GM21528 (cell line): ENCODE results near the gene UTF1.

Source experiments
- ATAC-seq: cut with Tn5 transposase; IDR thresholded peaks from one replicate; pipeline ENCODE4 v1.9.1; 2021; ENCODE audit warnings: mild to moderate bottlenecking, moderate library complexity; ENCODE audit not compliant: unreplicated experiment, low FRiP score

Gene UTF1, protein sequence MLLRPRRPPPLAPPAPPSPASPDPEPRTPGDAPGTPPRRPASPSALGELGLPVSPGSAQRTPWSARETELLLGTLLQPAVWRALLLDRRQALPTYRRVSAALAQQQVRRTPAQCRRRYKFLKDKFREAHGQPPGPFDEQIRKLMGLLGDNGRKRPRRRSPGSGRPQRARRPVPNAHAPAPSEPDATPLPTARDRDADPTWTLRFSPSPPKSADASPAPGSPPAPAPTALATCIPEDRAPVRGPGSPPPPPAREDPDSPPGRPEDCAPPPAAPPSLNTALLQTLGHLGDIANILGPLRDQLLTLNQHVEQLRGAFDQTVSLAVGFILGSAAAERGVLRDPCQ

DNA sequence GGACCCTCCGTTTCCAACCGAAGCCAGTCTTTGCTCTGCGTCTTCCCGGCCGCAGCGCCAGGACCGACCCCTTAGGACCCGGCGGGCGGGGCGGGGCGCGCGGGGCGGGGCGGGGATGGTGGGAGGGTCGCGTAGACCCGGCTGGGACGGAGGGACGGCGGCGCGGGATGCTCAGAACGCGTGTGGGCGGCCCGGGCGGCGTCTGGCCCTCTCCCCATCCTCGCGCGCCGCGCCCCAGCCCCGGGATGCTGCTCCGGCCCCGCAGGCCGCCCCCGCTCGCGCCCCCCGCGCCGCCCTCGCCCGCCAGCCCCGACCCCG is at the start of gene UTF1:
TSS of gene UTF1 (plus strand) at position 174 of the 318 bp plus-strand sequence. CDS start at position 246, 72 bp downstream.
- ATAC-seq: no peak

DNA sequence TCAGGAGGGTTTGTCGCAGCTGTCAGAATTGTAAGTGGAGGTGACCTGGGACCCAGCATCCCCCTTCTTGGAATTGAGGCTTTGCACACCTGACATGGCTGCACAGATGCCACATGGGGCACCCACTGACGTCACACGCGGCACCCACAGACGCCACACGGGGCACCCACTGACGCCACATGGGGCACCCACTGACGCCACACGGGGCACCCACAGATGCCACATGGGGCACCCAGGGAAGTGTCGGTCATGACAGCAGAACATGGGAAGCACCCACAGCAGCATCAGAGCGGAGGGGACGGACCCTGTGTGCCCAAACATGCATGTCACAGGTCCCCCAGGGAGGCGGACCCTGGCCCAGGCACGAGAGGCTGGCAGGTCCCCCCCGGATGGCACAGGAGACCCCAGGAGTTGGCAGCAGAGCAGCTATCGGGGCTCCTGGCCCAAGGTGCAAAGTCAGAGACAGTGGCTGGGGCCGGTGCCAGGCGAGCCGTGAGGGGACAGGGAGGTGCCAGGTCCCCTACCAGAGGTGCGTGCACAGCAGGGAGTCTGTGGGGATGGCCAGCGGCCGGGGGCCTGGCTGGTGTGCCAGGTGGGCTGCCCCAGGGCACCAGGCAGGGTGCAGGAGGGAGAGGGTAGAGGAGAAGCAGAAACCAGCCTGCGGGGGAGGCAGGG is 48.9 kb upstream of the UTF1 start:
- no peak for ATAC-seq

DNA sequence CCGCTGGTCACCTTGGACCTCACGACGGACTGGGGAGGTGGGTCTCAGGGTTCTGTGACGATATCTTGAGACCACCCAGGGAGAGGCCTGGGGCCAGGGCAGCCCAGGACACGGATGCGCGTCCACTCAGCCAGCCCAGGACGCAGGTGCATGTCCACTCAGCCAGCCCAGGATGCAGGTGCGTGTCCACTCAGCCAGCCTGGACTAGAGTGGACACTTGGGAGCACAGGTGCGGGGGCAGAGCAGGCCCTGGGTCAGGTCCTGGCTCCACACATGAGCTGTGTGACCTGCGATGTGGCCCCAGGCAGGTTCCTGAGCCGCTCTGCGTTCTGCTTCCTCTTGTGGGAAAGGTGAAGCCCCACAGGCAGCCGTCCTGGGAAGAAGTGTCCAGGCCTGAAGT is 47.8 kb upstream of the UTF1 start:
- no peak for ATAC-seq

DNA sequence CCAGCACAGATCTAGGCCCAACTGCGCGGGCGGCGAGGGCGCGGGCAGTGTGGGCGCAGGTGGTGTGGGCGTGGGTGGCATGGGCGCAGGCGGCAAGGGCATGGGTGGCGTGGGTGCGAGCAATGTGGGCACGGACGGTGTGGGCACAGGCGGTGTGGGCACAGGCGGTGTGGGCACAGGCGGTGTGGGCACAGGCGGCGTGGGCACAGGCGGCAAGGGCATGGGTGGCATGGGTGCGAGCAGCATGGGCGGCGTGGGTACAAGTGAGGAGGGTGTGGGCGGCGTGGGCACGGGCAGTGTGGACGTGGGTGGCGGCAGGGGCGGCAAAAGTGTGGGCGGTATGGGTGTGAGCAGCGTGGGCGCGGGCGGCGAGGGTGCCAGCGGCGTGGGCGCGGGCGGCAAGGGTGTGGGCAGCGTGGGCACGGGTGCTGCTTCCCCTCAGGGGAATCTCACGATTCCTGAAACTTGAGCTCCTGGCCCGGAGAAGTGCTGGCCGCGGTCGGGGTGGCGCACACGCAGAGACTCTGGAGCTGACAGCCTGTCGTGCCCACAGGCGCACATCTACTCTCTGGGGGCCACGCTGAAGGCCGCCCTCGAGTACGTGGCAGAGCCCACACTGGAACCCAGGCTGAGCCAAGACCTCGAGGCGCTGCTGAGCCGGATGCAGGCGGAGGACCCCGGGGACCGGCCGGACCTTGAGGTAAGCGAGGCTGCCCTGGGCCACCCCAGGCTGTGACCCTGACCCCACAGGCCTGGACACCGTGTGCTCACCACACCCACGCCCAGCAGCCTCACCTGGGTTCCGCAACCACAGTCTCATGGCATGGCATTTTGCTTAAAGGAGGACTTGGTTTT is 47.0 kb upstream of the UTF1 start:
- ATAC-seq: no peak

DNA sequence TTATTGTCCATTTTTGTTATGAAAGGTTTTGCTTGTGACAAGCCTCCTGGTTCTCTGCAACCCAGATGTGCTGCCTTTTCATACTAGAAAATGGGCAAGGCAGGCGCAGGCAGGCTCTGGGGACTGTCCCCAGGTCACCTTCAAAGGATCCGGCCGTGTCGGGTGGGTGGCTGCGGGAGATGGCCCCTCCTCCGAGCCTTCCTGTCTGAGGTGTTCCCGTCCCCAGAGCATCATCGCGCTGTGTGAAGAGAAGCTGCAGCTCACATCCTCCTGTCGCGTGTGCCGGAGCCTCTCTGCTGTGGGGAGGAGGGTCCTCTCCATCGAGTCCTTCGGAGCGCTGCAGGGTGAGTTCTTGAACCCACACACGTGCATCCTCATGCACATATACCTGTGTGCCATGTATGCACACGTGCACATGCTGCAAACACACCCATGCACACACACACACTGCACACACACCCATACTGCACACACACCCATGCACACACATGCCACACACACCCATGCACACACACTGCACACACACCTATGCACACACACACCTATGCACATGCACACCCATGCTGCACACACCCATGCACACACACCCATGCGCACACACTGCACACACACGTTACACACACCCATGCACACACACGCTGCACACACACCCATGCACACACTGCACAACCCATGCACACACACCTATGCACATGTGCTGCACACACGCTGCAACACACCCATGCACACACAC is 46.2 kb upstream of the UTF1 start:
- no peak for ATAC-seq

DNA sequence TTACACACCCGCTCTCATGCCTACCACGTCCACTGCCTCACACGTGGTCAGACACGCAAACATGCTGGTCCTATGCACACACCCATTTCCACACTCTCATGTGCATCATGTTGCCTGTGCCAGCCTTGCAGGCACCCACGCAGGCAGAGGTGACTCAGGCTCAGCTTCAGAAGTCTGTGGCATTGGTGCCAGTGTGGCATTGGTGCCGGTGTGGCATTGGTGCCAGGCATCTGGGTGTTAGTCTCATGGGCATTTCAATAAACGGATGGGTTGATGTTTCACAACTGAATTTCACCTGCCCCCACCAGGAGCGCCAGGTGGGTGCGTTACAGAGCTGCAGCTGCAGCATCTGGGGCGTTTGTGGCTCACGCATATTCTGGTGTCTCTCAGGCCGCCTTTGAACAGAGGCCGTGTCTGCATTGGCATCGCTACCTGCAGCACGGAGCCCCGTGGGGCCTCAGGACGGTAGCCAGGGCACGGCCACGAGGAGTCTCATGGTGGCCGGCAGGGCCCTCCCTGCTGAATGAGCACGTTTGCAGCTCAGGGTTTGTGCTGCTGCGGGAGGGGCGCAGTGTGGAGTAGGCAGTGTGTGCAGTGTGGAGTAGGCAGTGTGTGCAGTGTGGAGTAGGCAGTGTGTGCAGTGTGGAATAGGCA is 45.3 kb upstream of the UTF1 start:
- ATAC-seq: no peak

DNA sequence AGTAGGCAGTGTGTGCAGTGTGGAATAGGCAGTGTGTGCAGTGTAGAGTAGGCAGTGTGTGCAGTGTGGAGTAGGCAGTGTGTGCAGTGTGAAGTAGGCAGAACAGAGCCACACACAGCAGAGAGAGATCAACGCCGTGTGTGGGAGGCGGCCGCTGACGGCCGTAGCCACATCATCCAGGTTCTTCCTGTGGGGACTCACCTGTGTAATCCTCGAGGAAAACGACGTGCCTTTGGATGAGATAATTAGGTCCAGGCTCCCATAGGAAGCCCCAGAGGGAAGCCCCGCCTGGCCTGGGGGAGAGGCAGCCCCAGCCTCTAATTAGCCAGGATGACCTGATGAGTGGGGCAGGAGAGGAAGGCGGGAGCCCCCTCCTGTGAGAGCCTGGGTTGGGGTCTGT is 44.6 kb upstream of the UTF1 start:
- no peak for ATAC-seq

DNA sequence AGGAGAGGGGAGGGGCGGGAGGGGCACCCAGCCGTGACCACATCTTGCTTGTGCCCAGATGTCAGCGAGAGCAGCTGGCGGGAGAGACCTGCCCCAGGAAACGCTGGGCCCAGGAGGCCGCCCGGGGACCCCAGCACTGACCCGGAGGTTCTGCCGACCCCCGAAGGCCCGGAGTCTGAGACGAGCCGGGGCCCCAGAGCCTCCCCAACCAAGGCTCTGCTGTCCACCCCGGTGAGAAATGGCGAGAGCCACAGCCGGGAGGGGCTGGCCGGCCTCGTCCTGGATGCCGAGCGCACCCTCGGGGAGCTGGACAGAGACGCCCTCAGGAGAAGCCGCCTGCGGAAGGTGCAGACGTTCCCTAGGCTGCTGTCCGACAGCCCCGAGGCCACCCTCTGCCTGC is 44.1 kb upstream of the UTF1 start:
- no peak for ATAC-seq

DNA sequence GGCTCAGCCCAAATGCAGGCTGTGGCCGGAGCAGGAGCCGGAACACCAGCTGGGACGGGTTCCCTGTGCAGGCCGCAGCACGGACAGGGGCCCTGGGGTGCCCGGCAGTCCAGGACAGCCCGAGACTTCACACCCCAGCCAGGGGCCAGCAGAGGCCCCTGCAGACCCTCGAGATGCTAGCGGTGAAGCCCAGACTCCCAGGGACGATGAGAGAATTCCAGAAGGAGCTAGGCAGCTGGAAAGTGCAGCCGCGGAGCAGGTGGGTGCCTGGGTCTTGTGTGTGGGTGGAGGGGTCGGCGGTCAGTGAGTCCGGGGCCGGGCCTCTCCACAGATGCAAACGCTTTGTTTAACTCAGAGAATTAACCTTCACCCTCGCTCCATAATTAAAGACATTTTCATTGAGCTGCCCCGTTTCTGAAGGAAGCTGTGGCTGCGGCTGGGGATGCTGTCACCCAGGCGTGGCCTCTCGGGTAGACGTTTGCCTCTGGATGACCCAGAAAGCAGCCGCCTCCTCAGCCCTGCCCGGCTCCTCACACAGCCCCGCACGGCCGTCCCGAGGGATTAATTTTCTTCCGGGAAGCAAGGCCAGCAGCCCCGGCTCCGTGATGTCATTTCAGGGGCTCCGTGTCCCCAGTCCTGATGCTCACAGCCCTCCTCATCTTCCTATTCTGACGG is 43.5 kb upstream of the UTF1 start:
- no peak for ATAC-seq

DNA sequence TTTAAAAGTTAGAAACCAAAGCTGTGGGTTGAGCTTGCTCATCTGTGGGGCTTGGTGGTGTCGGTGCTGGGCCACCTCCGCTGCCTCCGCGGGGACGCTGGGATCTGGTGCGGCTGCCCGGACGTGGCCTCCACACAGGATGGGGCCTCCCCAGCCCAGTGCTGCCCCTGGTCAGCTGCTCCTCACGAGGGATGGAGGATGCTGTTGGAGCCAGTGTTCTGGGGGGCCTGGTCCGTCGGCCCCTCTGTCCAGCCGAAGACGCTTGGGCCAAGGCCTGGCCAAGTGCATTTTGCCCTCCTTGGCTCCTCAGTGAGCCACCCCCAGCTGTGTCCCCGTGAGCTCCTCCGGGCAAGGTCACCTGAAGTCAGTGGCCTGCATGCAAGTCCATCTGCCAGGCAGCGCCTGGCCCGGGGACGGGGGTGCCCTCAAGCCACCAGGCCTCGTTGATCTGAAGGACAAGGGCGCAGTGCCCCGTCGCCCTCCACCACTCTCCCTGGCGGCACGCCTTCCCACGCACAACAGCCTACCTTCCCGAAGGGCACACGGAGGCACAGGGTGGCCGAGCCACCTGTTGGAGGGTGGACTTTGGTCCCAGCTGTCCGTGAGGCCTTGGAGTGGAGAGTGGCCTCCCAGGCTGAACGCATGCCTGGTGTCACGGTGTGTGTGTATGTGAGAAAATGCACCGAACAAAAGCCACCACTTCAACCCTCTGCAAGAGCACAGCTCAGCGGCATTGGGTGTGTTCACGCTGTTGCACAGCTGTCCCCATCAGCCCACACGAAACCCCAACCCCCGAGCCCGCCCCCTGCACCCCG is 42.7 kb upstream of the UTF1 start:
- no peak for ATAC-seq

DNA sequence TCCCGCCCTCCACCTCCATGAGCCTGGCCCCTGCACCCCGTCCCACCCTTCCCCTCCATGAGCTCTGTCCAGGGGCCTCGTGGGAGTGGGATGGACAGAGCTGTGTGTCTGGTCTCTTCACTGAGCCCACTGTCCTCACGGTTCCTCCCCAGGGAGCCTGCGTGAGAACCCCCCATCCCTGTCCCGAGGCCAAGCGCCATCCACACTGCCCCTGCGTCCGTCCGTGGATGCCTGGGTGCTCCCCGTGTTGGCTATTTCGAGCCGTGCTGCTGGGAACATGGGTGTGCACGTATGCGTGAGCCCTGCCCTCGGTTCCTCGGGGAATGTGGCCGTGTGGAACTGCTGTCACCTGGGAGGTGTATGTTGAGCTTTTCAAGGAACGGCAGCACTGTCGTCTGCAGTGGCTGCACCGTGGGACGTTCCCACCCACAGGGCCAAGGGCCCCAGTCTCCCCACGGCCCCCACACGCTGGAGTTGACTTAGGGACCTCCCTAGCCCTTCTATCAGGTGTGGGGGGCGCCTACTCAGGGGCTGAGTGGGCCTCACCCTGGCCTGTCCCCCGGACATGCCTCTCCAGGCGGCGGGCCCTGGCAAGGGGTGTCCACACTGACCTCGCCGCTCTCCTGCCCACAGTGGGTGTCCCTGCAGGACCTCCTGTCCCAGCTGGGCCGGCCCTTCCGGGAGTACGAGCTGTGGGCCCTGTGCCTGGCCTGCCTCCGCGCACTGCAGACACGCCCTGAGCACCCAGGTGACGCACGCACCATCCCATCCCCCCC is 41.9 kb upstream of the UTF1 start:
- ATAC-seq: no peak

DNA sequence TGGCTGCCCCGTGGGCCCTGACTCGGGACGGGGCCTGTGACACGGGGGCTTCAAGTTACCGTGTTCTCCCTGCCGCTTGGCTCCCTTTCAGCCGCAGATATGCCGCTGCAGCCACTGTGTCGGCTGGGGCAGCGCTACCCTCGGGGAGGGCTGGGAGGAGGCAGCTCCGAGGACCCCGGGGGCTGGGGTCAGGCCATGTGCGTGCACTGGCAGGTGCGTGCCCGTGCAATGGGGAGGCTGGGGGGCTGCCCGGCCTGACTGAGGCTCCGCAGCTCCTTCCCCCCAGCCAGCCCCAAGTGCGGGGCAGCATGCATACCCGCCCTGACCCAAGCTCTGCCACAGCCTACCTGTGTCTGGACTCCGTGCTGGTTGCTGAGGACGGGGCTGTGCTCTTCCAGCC is 40.8 kb upstream of the UTF1 start:
- ATAC-seq: no peak

DNA sequence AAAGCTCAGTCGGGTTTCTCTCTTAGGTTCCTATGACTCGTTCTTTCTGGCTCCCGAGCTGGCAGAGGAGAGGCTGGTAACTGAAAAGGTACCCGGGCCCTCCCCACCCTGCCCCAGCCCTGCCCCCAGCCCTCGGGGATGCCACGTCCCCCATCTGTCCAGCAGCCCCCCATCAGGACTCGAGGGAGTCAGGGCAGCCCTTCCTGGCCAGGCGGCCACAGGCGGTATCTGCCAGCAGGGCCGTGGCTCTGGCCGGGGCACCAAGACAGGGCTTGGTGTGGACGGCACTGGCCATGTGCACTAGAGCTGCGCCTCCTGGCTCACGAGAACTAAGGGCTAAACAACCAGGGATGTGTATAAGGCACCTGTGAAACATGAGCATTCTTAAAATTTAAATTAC is 40.3 kb upstream of the UTF1 start:
- ATAC-seq: no peak

DNA sequence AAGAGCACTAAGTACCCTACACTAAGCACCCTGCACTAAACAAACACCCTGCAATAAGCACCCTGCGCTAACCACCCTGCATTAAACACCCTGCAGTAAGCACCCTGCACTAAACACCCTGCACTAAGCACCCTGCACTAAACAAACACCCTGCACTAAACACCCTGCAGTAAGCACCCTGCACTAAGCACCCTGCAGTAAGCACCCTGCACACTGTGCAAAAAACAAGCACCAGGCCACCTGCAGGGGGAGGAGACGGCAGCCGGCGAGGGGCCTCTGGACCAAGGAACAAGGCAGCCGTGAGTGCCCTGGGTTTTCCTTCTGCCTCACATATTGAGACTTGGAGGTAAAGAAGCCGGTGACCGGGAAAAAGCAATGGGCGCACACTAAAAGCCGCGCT is 39.8 kb upstream of the UTF1 start:
- ATAC-seq: no peak

DNA sequence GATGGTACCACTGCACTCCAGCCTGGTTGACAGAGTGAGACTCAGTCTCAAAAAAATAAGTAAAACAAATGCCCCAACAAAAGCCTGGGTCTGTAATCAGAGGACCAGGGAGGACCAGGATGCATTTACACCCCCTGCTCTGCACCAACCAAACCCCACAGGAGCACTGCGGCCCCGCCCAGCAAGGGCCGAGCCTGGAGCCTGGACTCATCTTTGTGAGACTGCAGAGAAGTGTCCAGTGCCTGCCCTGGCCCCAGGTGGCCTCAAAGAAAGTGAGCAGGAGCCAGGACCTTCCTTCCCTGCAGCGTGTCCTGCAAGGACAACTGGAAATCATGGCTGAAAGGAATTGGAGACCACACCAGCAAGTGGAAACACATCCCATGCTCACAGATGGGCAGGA is 38.4 kb upstream of the UTF1 start:
- no peak for ATAC-seq

DNA sequence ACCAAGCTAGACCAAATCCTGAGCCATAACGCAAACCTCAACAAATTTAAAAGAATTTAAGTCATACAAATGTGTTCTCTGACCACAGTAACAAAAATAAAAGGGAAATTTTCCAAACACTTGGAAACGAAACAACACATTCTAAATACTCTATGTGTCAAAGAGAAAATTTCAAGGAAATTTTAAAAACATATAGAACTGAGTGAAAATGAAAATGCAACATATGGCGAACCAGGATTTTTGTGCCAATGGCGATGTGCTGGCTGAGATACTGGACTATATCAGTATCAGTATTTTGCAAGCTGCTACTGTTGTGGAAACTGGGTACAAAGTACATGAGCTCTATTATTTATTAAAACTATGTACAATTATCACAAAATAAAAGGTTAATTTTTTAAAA is 35.9 kb upstream of the UTF1 start:
- no peak for ATAC-seq

DNA sequence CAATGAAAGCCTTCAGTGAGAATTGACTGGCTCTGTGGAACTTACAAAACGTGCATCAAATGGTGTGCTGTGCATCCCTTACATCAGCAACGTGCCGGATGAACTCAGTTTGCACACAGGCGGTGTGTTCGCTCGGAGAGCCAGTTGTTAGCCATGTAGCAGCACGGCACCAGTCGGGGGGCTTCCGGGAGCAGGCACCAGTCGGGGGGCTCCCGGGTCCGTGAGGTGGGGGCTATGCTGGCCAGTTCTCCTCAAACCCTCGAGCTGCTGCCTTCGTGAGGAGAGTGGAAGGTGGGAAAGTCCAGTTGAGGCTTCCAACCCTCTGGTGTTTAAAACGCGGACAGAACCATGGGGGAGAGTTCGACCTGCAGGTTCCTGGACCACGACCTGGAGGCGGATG is 34.9 kb upstream of the UTF1 start:
- no peak for ATAC-seq

DNA sequence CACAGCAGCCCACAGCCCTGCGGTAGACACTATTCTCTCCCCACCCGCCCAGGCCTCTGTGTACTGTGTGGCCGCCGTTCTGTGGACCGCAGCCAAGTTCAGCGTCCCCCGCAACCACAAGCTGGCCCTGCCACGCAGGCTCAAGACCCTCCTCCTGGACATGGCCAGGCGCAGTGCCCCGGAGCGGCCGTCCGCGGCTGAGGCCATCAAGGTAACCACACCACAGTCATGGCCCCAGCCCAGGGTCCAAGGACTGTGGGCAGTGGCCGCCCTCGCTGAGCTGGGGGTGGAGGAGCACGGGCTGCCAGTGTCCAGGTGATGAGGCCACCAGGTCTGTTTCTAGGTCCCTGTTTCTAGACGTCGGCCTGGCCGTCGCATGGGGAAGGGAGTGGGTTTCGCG is 34.4 kb upstream of the UTF1 start:
- ATAC-seq: no peak
